ENCODE measurements around the gene C2CD2L.

The C2CD2L gene

GRCh38 chr11:119157063-119157462, 49.9 kb downstream of the C2CD2L start:
- no peak for ATAC-seq

GRCh38 chr11:119158467-119158866, 51.3 kb downstream of the C2CD2L start:
- ATAC-seq: no peak
- no peak for TF ChIP-seq BACH2 (CRISPR knock-in tag; IDR thresholded peaks at IDR 0.05; ENCODE audit: borderline replicate concordance)
- TF ChIP-seq ISL1 (CRISPR knock-in tag; IDR thresholded peaks at IDR 0.05): no peak
- no peak for TF ChIP-seq POU6F1 (CRISPR knock-in tag; IDR thresholded peaks at IDR 0.05; ENCODE audit: borderline replicate concordance, low read depth)
- no peak for TF ChIP-seq TOX (CRISPR knock-in tag; IDR thresholded peaks at IDR 0.05; ENCODE audit: borderline replicate concordance)
- no peak for TF ChIP-seq ZC3H10 (CRISPR knock-in tag; IDR thresholded peaks at IDR 0.05)
- no peak for TF ChIP-seq TSHZ2 (CRISPR knock-in tag; IDR thresholded peaks at IDR 0.05)
- TF ChIP-seq TCF4 (CRISPR knock-in tag; IDR thresholded peaks at IDR 0.05; ENCODE audit: borderline replicate concordance): no peak
- TF ChIP-seq ZNF565 (CRISPR knock-in tag; conservative IDR thresholded peaks at IDR 0.05; ENCODE audit: low read depth): no peak

More at GRCh38 chr11:119157063-119157462, 49.9 kb downstream of the C2CD2L start:
- TF ChIP-seq PPARA (CRISPR knock-in tag; IDR thresholded peaks at IDR 0.05; ENCODE audit: borderline replicate concordance): no peak
- TF ChIP-seq OSR1 (CRISPR knock-in tag; IDR thresholded peaks at IDR 0.05): no peak
- TF ChIP-seq ZNF565 (CRISPR knock-in tag; conservative IDR thresholded peaks at IDR 0.05; ENCODE audit: low read depth): no peak
- no peak for TF ChIP-seq ESRRG (CRISPR knock-in tag; IDR thresholded peaks at IDR 0.05)
- no peak for TF ChIP-seq CSDC2 (CRISPR knock-in tag; IDR thresholded peaks at IDR 0.05)
- TF ChIP-seq TCF4 (CRISPR knock-in tag; IDR thresholded peaks at IDR 0.05; ENCODE audit: borderline replicate concordance): no peak
- TF ChIP-seq TSHZ2 (CRISPR knock-in tag; IDR thresholded peaks at IDR 0.05): no peak
- TF ChIP-seq ARNTL (CRISPR knock-in tag; IDR thresholded peaks at IDR 0.05; ENCODE audit: borderline replicate concordance, low read depth): no peak
- no peak for TF ChIP-seq BACH2 (CRISPR knock-in tag; IDR thresholded peaks at IDR 0.05; ENCODE audit: borderline replicate concordance)
- no peak for TF ChIP-seq ZFP3 (CRISPR knock-in tag; IDR thresholded peaks at IDR 0.05)
- TF ChIP-seq SNAI2 (CRISPR knock-in tag; IDR thresholded peaks at IDR 0.05): no peak
- TF ChIP-seq ZC3H10 (CRISPR knock-in tag; IDR thresholded peaks at IDR 0.05): no peak
- no peak for TF ChIP-seq POU6F1 (CRISPR knock-in tag; IDR thresholded peaks at IDR 0.05; ENCODE audit: borderline replicate concordance, low read depth)
- TF ChIP-seq ISL1 (CRISPR knock-in tag; IDR thresholded peaks at IDR 0.05): no peak
- TF ChIP-seq ZFP30 (CRISPR knock-in tag; IDR thresholded peaks at IDR 0.05): no peak
- TF ChIP-seq ZNF70 (CRISPR knock-in tag; IDR thresholded peaks at IDR 0.05): no peak
- TF ChIP-seq TOX (CRISPR knock-in tag; IDR thresholded peaks at IDR 0.05; ENCODE audit: borderline replicate concordance): no peak
- no peak for TF ChIP-seq CREB5 (CRISPR knock-in tag; IDR thresholded peaks at IDR 0.05; ENCODE audit: low read depth)

- no peak for ATAC-seq
- TF ChIP-seq ZFP30 (CRISPR knock-in tag; IDR thresholded peaks at IDR 0.05) (no peak), TCF4 (CRISPR knock-in tag; IDR thresholded peaks at IDR 0.05; ENCODE audit: borderline replicate concordance) (no peak)
These were observed 53.0 kb downstream of the C2CD2L start for GRCh38 chr11:119160151-119160550.
